SU-DHL-6 (cell line): ENCODE measurements around the gene PPP1R12B.

Experiments
- H2AFZ ChIP-seq: fragments of 200-600 bp; sonication (generic); 2 replicates; pipeline ENCODE4 v1.6.1; 2014; ENCODE audit warnings: low read depth, mild to moderate bottlenecking, moderate library complexity, mixed read lengths, antibody characterized with exemption, low read length; ENCODE audit not compliant: severe bottlenecking
- H3F3A ChIP-seq: fragments of 200-600 bp; shearing (Covaris generic); 2 replicates; pipeline ENCODE4 v1.6.0; 2016; ENCODE audit warnings: antibody characterized with exemption, mild to moderate bottlenecking; ENCODE audit not compliant: insufficient read depth
- H3K27ac ChIP-seq: fragments of 200-600 bp; sonication (generic); 2 replicates; pipeline ENCODE4 v1.5.1; 2016; ENCODE audit warnings: low read depth, mild to moderate bottlenecking, low read length, moderate library complexity, mixed read lengths
- H3K27me3 ChIP-seq: fragments of 200-600 bp; sonication (generic), shearing (Covaris generic); 2 replicates; pipeline ENCODE4 v1.6.0; 2014; ENCODE audit warnings: mild to moderate bottlenecking, low read length
- H3K36me3 ChIP-seq: fragments of 200-600 bp; sonication (generic); 2 replicates; pipeline ENCODE4 v1.6.1; 2014; ENCODE audit warnings: mild to moderate bottlenecking, low read length, mixed read lengths
- H3K4me2 ChIP-seq: fragments of 300-600, 200-600 bp; shearing (Covaris generic), sonication (generic); 2 replicates; pipeline ENCODE4 v1.6.0; 2014; ENCODE audit warnings: low read length, low read depth, mild to moderate bottlenecking; ENCODE audit not compliant: poor library complexity, severe bottlenecking
- H3K4me3 ChIP-seq: fragments of 200-600 bp; sonication (generic); 2 replicates; pipeline ENCODE4 v1.5.1; 2014; ENCODE audit warnings: antibody characterized with exemption, low read length, mild to moderate bottlenecking, mixed read lengths; ENCODE audit not compliant: insufficient read depth, poor library complexity, severe bottlenecking
- H3K79me2 ChIP-seq: fragments of 200-600 bp; sonication (generic); 2 replicates; pipeline ENCODE4 v1.6.1; 2014; ENCODE audit warnings: mild to moderate bottlenecking, low read length, moderate library complexity; ENCODE audit not compliant: insufficient read depth
- H3K9ac ChIP-seq: fragments of 200-600 bp; sonication (generic); 2 replicates; pipeline ENCODE4 v1.7.0; 2014; ENCODE audit warnings: mild to moderate bottlenecking, low read length
- H3K9me2 ChIP-seq: fragments of 200-600 bp; sonication (generic); replicated peaks from 2 replicates; pipeline ENCODE4 v1.6.1; 2014; ENCODE audit warnings: low read length; ENCODE audit not compliant: insufficient read depth
- H3K9me3 ChIP-seq: fragments of 200-600 bp; sonication (generic); 2 replicates; pipeline ENCODE4 v1.6.1; 2014; ENCODE audit warnings: low read length, mixed read lengths; ENCODE audit not compliant: insufficient read depth
- H4K20me1 ChIP-seq: fragments of 200-600 bp; sonication (generic); 2 replicates; pipeline ENCODE4 v1.6.1; 2014; ENCODE audit warnings: low read depth, mild to moderate bottlenecking, antibody characterized with exemption, low read length, moderate library complexity, mixed read lengths
- CTCF ChIP-seq: fragments of 200-600 bp; sonication (generic); IDR thresholded peaks from one replicate; pipeline ENCODE4 v1.5.1; 2017; ENCODE audit warnings: antibody characterized with exemption, mild to moderate bottlenecking, low read length, moderate library complexity; ENCODE audit not compliant: insufficient read depth, poor library complexity, severe bottlenecking
- EZH2phosphoT487 ChIP-seq: fragments of 200-600 bp; sonication (generic), shearing (Covaris generic); conservative IDR thresholded peaks from 2 replicates; pipeline ENCODE4 v1.6.1; 2018; ENCODE audit warnings: mild to moderate bottlenecking, antibody characterized with exemption, low read length, moderate library complexity, mixed read lengths

Gene PPP1R12B

GRCh38 chr1:202567738-202568137 is 219.2 kb downstream of the PPP1R12B start:
- Histone ChIP-seq H3K4me3 (no peak overlapping the region), H3K27ac (no peak overlapping the region), H3F3A (no peaks in the 10 kb centered on the region), H2AFZ (no peak overlapping the region), H3K9me2 (no peaks in the 10 kb centered on the region), H3K4me2 (no peak overlapping the region), H3K9me3 (no peaks in the 10 kb centered on the region), H3K9ac (no peak overlapping the region), H4K20me1 (no peaks in the 10 kb centered on the region), H3K27me3 (no peaks in the 10 kb centered on the region), H3K79me2 (no peaks in the 10 kb centered on the region), H3K36me3 (no peaks in the 10 kb centered on the region)
- TF ChIP-seq CTCF, result no peak
- no peak for TF ChIP-seq EZH2phosphoT487

GRCh38 chr1:202568410-202568809 is 219.9 kb downstream of the PPP1R12B start:
- Histone ChIP-seq H3K36me3 (no peaks in the 10 kb centered on the region), H4K20me1 (no peaks in the 10 kb centered on the region), H3K79me2 (no peaks in the 10 kb centered on the region), H3K9me3 (no peaks in the 10 kb centered on the region), H3K4me3 (no peak overlapping the region), H3F3A (no peaks in the 10 kb centered on the region), H3K9ac (no peak overlapping the region), H3K27ac (no peak overlapping the region), H3K27me3 (no peaks in the 10 kb centered on the region), H2AFZ (no peak overlapping the region), H3K9me2 (no peaks in the 10 kb centered on the region), H3K4me2 (no peak overlapping the region)
- TF ChIP-seq EZH2phosphoT487, result no peak
- TF ChIP-seq CTCF, result no peak

- H3K4me3 ChIP-seq, result no peak overlapping the region
- H3K9ac ChIP-seq, result no peak overlapping the region
- H3F3A ChIP-seq, result no peaks in the 10 kb centered on the region
- H3K79me2 ChIP-seq, result no peaks in the 10 kb centered on the region
- no peak overlapping the region for H3K4me2 ChIP-seq
- no peaks in the 10 kb centered on the region for H4K20me1 ChIP-seq
- no peaks in the 10 kb centered on the region for H3K9me2 ChIP-seq
- H3K27me3 ChIP-seq, result no peaks in the 10 kb centered on the region
- no peaks in the 10 kb centered on the region for H3K9me3 ChIP-seq
- no peak overlapping the region for H2AFZ ChIP-seq
- H3K27ac ChIP-seq, result no peak overlapping the region
- TF ChIP-seq EZH2phosphoT487 (no peak), CTCF (no peak)
- H3K36me3 ChIP-seq, result no peaks in the 10 kb centered on the region
These were observed 220.3 kb downstream of the PPP1R12B start for GRCh38 chr1:202568826-202569225.
